HG03108 (cell line): ENCODE results near the gene SCP2.
"Not testable (repeated sequence)": the region's sequence is repeated elsewhere in the genome, so short reads cannot be mapped to it uniquely, and the experiment has no call there.

Experiments
- ATAC-seq: cut with Tn5 transposase; IDR thresholded peaks from one replicate; pipeline ENCODE4 v1.9.1; 2021; ENCODE audit warnings: moderate library complexity; ENCODE audit not compliant: unreplicated experiment

Gene SCP2

DNA sequence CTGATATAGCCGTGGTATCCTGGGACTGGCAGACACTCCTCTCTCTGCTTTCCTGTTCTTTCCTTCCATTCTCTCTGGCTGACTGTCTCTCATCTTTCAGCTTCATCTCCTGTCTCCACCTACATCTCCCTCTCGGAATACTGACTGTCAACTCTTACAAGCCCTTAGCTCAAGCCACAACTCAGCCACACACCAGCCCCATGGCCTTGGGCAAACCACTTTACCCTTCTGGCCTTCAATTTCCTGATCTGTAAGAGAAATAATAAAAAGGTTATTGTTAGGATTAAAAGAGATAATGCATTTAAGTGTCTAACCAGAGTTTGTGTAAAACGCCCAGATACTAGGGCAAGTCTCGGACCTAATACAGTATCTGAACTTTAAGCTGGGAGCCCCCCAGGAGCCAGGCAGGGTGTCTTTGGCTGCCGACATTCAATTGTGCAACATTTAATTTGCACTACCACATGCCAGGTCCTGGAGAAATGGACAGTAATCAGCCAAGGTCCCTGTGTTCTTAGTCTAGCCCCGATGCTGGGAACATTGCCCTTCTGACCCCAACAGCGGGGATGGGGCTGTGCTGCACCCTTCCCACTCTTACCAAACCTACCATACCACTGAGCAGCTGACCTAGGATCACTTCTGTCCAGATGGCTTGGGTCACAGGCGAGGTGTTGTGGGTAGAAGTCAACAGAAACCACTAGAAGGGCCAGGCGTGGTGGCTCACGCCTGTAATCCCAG lies 10.7 kb upstream of the SCP2 start:
- no peak for ATAC-seq

DNA sequence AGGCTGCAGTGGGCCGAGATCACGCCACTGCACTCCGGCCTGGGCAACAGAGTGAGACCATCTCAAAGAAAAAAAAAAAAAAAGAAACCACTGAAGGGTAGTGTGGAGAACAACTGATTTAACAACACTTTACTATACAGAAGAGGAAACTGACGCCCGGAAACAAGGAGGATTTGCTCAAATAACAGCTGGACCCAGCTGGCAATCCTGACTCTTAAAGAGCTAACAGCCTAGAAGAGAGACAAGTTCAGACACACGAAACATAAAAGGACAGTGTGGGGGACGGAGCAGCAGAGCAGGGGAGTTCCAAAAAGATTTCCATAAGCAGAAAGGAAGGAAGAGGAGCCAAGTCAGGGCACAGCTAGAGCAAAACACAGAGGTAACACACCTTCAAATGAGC lies 9.9 kb upstream of the SCP2 start:
- ATAC-seq, result no peak

- ATAC-seq, result no peak
Observed at GRCh38 chr1:52917581-52917980, 9.5 kb upstream of the SCP2 start.

DNA sequence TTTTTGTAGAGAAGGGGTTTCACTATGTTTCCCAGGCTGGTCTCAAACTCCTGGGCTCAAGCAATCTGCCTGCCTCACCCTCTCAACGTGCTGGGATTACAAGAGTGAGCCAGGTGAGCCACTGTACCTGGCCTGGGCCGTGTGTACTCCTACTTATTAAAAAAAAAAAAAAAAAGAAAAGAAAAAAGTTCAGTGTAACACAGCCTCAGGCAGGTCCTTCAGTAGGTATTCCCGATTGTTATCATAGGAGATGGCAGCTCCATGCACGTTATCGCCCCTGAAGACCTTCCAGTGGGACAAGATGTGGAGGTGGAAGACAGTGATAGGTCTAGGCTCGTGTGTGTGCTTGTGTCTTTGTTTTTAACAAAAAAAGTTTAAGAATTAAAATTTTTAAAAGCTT lies 8.9 kb upstream of the SCP2 start:
- no peak for ATAC-seq

- no peak for ATAC-seq
Observed at GRCh38 chr1:52919051-52919722, 7.9 kb upstream of the SCP2 start.

DNA sequence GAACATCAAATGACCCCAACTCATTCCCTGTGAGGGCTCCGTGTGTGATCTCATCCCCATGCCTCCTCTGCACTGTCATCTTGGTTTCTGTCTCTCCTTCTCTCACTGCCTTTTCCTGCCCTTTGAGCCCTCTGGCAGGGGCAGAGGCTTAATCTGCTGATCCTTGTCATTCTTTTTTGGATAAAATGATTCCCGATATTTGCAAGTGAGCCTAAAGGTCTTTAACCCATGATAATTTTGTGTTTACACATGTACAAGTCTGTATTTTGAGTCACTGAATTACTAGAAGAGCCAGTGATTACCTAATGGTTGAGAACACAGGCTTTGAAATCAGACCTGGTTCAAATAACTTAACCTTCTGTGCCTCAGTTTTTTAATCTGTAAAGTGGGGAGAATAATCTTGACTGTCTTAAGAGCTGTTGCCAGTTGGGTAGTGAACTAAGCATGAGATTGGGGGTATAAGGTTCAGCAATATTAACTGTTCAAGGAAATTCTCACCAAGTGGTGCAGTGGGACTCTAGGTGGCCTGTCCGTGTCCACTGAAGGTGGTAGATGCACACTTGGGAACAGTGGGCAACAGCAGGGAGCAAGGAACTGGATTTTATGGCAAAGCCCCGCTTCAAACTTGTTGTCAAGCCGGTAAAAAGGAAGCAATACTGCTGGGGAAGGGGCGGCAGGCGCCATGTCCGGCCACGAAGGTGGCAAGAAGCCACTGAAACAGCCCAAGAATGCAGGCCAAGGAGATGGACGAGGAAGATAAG lies 7.2 kb upstream of the SCP2 start:
- no peak for ATAC-seq

GRCh38 chr1:52920791-52921291 lies 6.2 kb upstream of the SCP2 start:
- ATAC-seq, result no peak

GRCh38 chr1:52925571-52926005 lies 1.5 kb upstream of the SCP2 start:
- no peak for ATAC-seq

GRCh38 chr1:52926864-52927211 lies 238 bp upstream of the SCP2 start:
- no peak for ATAC-seq

GRCh38 chr1:52928015-52928404 lies 934 bp downstream of the SCP2 start:
- ATAC-seq, result no peak

- ATAC-seq, result no peak
Observed at GRCh38 chr1:52929019-52929418, 1.9 kb downstream of the SCP2 start.

GRCh38 chr1:52937433-52938182 lies 10.5 kb downstream of the SCP2 start:
- ATAC-seq, result no peak

- no peak for ATAC-seq
Observed at GRCh38 chr1:52938183-52938451, 11.0 kb downstream of the SCP2 start.

DNA sequence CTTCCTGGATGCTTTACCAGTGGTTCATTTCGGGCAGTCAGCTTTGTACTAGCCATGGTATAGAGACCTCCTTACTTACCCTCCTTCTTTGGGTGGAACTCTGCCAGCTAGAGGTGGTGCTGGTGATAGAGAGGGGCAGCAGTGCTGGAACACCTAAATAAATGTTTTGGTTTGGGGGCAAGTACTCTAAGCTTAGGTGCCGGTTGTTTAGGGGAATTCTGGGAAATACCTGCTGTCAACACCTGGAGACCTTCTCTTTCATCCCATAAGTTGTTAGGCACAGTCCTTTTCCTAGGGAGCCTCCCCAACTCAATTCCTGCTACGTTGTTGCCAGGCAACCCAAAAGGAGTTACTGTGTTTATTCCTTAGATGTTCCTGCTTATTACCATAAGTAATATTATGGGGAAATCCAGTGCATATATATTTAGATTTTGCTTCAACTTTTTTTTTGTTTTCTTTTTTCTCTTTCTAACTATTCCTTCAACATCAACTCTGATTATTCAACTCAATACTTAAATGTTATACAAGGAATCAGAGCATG lies 16.9 kb downstream of the SCP2 start:
- no peak for ATAC-seq

DNA sequence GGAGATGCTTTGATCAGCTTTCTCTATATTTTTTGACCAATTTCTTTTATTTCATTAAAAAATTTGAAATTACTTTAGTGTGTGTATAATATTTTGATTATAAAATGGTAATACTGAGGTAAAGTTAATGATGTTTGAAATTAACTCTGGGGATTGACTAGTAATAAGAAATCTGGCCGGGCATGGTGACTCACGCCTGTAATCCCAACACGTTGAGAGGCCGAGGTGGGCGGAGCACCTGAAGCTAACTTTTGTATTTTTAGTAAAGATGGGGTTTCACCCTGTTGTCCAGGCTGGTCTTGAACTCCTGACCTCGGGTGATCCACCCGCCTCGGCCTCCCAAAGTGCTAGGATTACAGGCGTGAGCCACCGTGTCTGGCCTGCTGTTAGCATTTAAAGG lies 17.5 kb downstream of the SCP2 start:
- no peak for ATAC-seq

DNA sequence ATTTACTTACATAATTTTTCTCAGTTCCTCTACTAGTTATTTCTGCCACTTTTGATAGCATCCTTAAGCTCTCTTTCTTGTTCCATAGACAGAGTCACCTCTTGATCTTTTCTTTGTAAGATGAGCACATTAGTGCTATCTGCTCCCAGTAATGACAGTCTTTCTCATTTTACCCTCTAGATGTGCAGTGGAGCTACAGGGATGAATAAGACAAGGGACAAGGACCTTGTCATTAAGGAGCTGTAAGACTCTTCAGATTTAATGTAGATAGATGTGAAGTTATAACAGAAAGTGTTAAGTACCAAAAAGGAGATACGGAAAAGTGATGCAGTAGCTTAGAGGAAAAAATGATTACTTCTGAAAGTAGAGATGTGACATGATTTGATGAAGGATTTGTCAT lies 20.4 kb downstream of the SCP2 start:
- no peak for ATAC-seq

- not testable (repeated sequence) for ATAC-seq
Observed at GRCh38 chr1:52949602-52950001, 22.5 kb downstream of the SCP2 start.

- ATAC-seq, result no peak
Observed at GRCh38 chr1:52952112-52952511, 25.0 kb downstream of the SCP2 start.

DNA sequence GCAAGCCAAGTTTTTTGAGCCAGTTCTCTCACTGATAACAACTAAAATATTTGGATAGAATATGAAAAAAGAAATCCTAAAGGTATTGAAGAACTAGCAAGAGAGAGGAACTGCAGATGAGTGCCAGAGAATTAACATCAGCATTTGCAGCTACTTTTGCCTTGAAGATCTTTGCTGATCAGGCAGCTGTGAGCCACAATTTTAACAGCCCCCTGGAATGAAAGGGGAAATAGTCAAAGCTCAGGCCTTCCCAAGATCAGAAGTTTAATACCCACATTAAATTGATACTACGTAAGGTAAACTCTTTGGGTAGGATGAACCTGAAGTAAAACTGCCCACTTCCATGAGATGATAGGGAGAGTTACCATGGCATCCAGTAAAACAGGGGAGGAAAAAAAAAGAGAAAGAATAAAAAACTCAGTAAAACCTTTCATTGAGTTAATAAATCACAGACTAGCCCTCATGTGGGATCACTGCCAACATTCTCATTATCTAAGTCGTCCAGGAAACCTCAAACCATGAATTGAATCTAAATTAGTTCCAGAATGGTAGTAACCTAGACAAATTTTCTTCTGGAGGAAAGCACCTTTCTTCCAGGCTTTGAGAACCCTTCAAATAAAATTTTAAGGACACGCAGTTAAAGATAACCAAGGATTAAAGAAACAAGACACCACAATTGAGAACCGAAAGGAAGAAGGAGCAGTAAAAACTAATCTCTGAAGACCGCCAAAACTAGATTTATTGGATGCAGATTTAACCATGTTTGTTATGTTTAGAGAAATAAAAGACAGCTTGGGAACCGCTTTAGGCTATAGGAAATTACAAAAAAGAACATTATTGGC lies 28.3 kb downstream of the SCP2 start:
- no peak for ATAC-seq

GRCh38 chr1:52963101-52963500 lies 36.0 kb downstream of the SCP2 start:
- no peak for ATAC-seq
